GM12875 (cell line): Measurements from ENCODE around the gene GYS2.

ENCODE experiments used
- H3K4me3 ChIP-seq: one replicate; pipeline ENCODE4 v1.5.1; 2011; ENCODE audit warnings: low read depth, low read length, control low read depth
- CTCF ChIP-seq: IDR thresholded peaks from 2 replicates; pipeline ENCODE4 v1.5.1; 2011; ENCODE audit warnings: low read depth, mild to moderate bottlenecking, control low read depth, inconsistent platforms, low read length, moderate library complexity, borderline replicate concordance; ENCODE audit not compliant: insufficient read depth

GYS2 gene

GRCh38 chr12:21643758-21644157 lies 39.1 kb upstream of the GYS2 start:
- no peak for TF ChIP-seq CTCF
- H3K4me3 ChIP-seq: no peak overlapping the region

DNA sequence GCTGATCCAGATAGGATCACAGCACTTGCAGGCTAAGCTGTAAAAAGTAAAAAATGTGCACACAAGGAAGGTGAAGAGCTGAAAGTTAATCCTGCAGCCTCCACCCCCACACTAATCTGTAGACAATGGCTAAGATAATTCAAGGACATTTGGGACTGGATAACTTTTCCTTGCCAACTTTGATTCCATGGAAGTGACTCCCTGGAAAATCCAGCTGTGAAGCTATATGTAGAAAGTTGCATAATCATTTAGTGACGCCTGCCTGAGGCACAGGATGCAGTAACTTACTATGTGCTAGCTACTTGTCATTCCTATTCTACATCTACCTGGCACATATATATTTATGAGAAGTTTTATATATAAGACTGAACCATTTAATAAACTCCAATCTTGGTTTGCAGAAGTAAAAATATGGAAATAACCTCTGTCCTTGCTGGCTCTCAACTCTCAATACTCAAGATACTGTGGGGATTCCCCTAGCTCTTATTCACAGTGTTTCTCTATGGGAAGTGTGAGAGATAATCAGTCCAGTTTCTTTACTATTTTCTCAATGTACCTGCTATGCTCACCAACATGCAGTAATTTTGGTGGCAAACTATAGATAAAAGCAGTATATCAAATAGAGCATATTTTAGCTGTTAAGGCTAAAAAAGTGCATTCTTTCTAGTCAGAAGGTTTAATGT lies 38.2 kb upstream of the GYS2 start:
- TF ChIP-seq CTCF: no peak
- no peak overlapping the region for H3K4me3 ChIP-seq

DNA sequence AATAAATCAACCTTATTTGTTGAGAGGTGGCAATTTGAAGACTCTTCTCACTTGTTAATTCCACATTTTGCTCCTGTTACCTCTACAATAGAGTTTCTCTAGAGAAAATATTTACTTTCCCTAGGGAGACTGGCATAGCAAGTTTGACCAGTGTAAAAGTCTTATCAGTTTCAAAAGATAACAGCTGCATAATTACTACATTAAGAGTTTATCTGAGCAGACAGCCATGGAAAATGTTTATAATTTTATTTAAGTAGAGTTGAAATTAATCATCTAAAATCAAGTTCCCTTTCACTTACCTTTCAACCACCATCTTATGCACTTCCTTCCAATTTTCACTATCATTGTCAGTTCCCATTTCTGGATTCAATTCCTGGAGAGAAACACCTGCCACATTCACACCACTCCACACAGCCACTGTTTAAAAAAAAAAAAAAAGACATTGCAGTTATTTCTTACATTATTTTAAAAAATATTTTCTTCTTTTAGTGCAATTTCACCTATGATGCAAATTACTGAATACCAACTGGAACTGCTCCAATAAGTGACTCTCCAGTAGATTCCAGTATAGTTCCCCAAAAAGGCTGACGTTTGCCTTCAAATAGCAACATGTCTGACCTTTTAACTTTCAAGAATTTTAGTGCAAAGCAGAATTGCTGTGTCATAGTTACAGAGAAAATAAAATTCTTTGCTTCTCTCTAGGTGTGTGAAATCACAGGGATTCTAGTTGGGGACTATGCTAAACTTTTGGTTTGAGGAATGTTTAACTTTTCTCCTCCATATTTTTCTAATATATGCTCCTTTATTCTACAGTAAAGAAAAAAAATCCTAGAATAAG lies 33.6 kb upstream of the GYS2 start:
- TF ChIP-seq CTCF: no peak
- H3K4me3 ChIP-seq: no peak overlapping the region

DNA sequence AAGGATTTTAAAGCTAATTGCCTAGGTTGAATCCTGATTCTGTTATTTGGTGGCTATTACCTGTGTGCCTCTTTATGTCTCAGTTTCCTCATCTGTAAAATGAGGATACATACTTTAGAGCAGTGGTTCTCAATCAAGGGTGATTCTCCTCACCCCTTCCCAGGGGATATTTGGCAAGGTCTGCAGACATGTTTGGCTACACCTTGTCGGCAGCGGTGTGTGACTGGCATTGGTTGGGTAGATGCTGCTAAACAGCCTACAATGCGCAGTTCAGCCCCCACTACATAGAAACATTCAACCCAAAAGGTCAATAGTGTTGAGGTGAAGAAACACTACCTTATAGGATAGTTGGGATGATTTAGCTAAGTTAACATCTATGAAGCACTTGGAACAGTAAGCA lies 29.6 kb upstream of the GYS2 start:
- H3K4me3 ChIP-seq: no peak overlapping the region

DNA sequence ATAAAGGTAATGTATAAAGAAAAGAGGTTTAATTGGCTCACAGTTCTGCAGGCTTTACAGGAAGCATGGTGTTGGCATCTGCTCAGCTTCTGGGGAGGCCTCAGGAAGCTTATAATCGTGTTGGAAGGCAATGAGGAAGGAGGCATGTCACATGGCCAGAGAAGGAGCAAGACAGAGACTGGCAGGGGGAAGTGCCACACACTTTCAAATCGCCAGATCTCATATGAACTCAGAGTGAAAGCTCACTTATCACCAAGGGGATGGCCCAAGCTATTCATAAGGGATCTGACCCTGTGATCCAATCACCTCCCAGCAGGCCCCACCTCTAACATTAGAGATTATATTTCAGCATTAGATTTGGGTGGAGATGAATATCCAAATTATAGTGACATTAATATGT lies 26.7 kb upstream of the GYS2 start:
- H3K4me3 ChIP-seq: no peak overlapping the region
- no peak for TF ChIP-seq CTCF

More for the DNA sequence above, 29.6 kb upstream of the GYS2 start:
- TF ChIP-seq CTCF: no peak

GRCh38 chr12:21627924-21628323 lies 23.3 kb upstream of the GYS2 start:
- TF ChIP-seq CTCF: no peak
- no peak overlapping the region for H3K4me3 ChIP-seq

- TF ChIP-seq CTCF: no peak
- no peak overlapping the region for H3K4me3 ChIP-seq
Measured at GRCh38 chr12:21618566-21618965, 13.9 kb upstream of the GYS2 start.
